IMR-90 (cell line): Measurements from ENCODE around the gene FCRLA. TPM values are rescaled to one million over a fixed set of nuclear protein-coding genes. Genes with fewer than 3 reads are reported as not detected.

Source experiments
- ATAC-seq: fragments of 200-7000 bp; cut with Tn5 transposase; 2 replicates; pipeline ENCODE4 v1.9.1; 2020; ENCODE audit warnings: low read depth, mild to moderate bottlenecking, moderate library complexity
- BruUV-seq: library from RNA; stranded (reverse); fragments of 400-500 nt; replicated peaks from 2 replicates; lab custom pipeline; 2021; lab: Mats Ljungman, UMichigan
- CTCF ChIA-PET: fragments of 300-600 bp; formaldehyde crosslinking; extraction: SDS; loops from one replicate; lab custom pipeline; 2021; ENCODE audit warnings: antibody characterized with exemption; lab: Yijun Ruan, JAX
- POLR2A ChIA-PET: fragments of 300-600 bp; sonication (Branson Sonifier 250); formaldehyde crosslinking; loops from one replicate; lab custom pipeline; 2022; ENCODE audit warnings: antibody characterized with exemption; ENCODE audit not compliant: unreplicated experiment; lab: Charles Lee
- DNase-seq: peaks from one replicate; pipeline ENCODE4 v3.0.0; 2013
- H2AFZ ChIP-seq: replicated peaks from 2 replicates; pipeline ENCODE3; 2013; ENCODE audit warnings: low read length, mild to moderate bottlenecking; ENCODE audit not compliant: poor library complexity
- H2AK5ac ChIP-seq: 2 replicates; pipeline ENCODE4 v1.6.1; 2013; ENCODE audit warnings: low read depth, low read length, inconsistent platforms
- H2AK9ac ChIP-seq: replicated peaks from 2 replicates; pipeline ENCODE3; 2013; ENCODE audit warnings: mild to moderate bottlenecking, low read depth, low read length, moderate library complexity; ENCODE audit not compliant: poor library complexity
- H2BK120ac ChIP-seq: 2 replicates; pipeline ENCODE4 v1.6.1; 2013; ENCODE audit warnings: low read depth, low read length, inconsistent platforms
- H2BK15ac ChIP-seq: 3 replicates; pipeline ENCODE4 v1.6.1; 2013; ENCODE audit warnings: low read depth, low read length, inconsistent platforms
- H2BK20ac ChIP-seq: 2 replicates; pipeline ENCODE4 v1.6.1; 2013; ENCODE audit warnings: low read depth, mild to moderate bottlenecking, inconsistent platforms, low read length, moderate library complexity
- H2BK5ac ChIP-seq: 2 replicates; pipeline ENCODE4 v1.6.1; 2013; ENCODE audit warnings: mild to moderate bottlenecking, low read depth, low read length, inconsistent platforms; ENCODE audit not compliant: poor library complexity, severe bottlenecking
- H3K14ac ChIP-seq: replicated peaks from 2 replicates; pipeline ENCODE4 v1.6.1; 2013; ENCODE audit warnings: low read depth, low read length, inconsistent platforms
- H3K18ac ChIP-seq: 2 replicates; pipeline ENCODE4 v1.6.1; 2013; ENCODE audit warnings: low read depth, low read length, control low read depth
- H3K23ac ChIP-seq: 2 replicates; pipeline ENCODE4 v1.6.1; 2013; ENCODE audit warnings: low read depth, low read length, inconsistent platforms
- H3K27ac ChIP-seq: 2 replicates; pipeline ENCODE4 v1.5.1; 2013; ENCODE audit warnings: mild to moderate bottlenecking, control low read depth, low read length; ENCODE audit not compliant: insufficient read depth
- H3K27me3 ChIP-seq: 2 replicates; pipeline ENCODE4 v1.6.1; 2013; ENCODE audit warnings: low read length; ENCODE audit not compliant: control insufficient read depth, insufficient read depth
- H3K36me3 ChIP-seq: 2 replicates; pipeline ENCODE4 v1.6.1; 2013; ENCODE audit warnings: low read length, mixed read lengths; ENCODE audit not compliant: control insufficient read depth, insufficient read depth
- H3K4ac ChIP-seq: 2 replicates; pipeline ENCODE4 v1.6.1; 2013; ENCODE audit warnings: low read depth, low read length, inconsistent platforms
- H3K4me1 ChIP-seq: 2 replicates; pipeline ENCODE4 v1.6.1; 2013; ENCODE audit warnings: low read length, mixed read lengths; ENCODE audit not compliant: control insufficient read depth, insufficient read depth
- H3K4me2 ChIP-seq: 2 replicates; pipeline ENCODE4 v1.6.1; 2013; ENCODE audit warnings: low read depth, mild to moderate bottlenecking, control low read depth, low read length, moderate library complexity
- H3K4me3 ChIP-seq: 2 replicates; pipeline ENCODE4 v1.5.1; 2013; ENCODE audit warnings: low read depth, mild to moderate bottlenecking, control low read depth, low read length, moderate library complexity; ENCODE audit not compliant: insufficient read depth
- H3K56ac ChIP-seq: 2 replicates; pipeline ENCODE4 v1.6.1; 2013; ENCODE audit warnings: low read length, inconsistent platforms; ENCODE audit not compliant: insufficient read depth; ENCODE audit errors: extremely low read depth
- H3K79me1 ChIP-seq, 2 experiments: 2 replicates each; pipeline ENCODE4 v1.6.1; 2013; ENCODE audit warnings: low read length in 2 of 2, inconsistent platforms in 1 of 2, low read depth in 1 of 2
- H3K9ac ChIP-seq: 2 replicates; pipeline ENCODE4 v1.6.1; 2013; ENCODE audit warnings: low read depth, low read length, control low read depth
- H3K9me1 ChIP-seq: 2 replicates; pipeline ENCODE4 v1.6.1; 2013; ENCODE audit warnings: low read length, inconsistent platforms; ENCODE audit not compliant: insufficient read depth
- H3K9me3 ChIP-seq: 2 replicates; pipeline ENCODE4 v1.6.1; 2013; ENCODE audit warnings: low read length; ENCODE audit not compliant: control insufficient read depth, insufficient read depth
- H4K20me1 ChIP-seq: 2 replicates; pipeline ENCODE4 v1.6.1; 2013; ENCODE audit warnings: low read length, inconsistent platforms; ENCODE audit not compliant: insufficient read depth
- H4K5ac ChIP-seq: 2 replicates; pipeline ENCODE4 v1.6.1; 2013; ENCODE audit warnings: mild to moderate bottlenecking, low read depth, low read length, control low read depth
- H4K8ac ChIP-seq, 2 experiments: 2 replicates each; pipeline ENCODE4 v1.6.1; 2013; ENCODE audit warnings: low read depth in 2 of 2, low read length in 2 of 2, control low read depth in 1 of 2, inconsistent platforms in 1 of 2
- H4K91ac ChIP-seq: 2 replicates; pipeline ENCODE4 v1.6.1; 2013; ENCODE audit warnings: low read depth, low read length, inconsistent platforms; ENCODE audit not compliant: insufficient read depth
- BHLHE40 ChIP-seq: fragments of 150-350 bp; IDR thresholded peaks from 2 replicates; pipeline ENCODE4 v1.6.1; 2016; ENCODE audit warnings: mild to moderate bottlenecking, low read depth, low read length
- CEBPB ChIP-seq: IDR thresholded peaks from 2 replicates; pipeline ENCODE4 v1.6.1; 2012; ENCODE audit warnings: low read depth, low read length, improper control_type of control experiment
- FOS ChIP-seq: fragments of 150-350 bp; IDR thresholded peaks from 2 replicates; pipeline ENCODE4 v1.6.1; 2016; ENCODE audit warnings: low read depth, low read length
- MAZ ChIP-seq: IDR thresholded peaks from 2 replicates; pipeline ENCODE4 v1.6.1; 2012; ENCODE audit warnings: low read depth, mild to moderate bottlenecking, low read length, improper control_type of control experiment, moderate library complexity, borderline replicate concordance
- MXI1 ChIP-seq: IDR thresholded peaks from 2 replicates; pipeline ENCODE4 v1.6.1; 2012; ENCODE audit warnings: low read depth, mild to moderate bottlenecking, low read length, moderate library complexity, borderline replicate concordance
- NFE2L2 ChIP-seq: fragments of 150-350 bp; IDR thresholded peaks from 2 replicates; pipeline ENCODE4 v1.6.1; 2016; ENCODE audit warnings: low read depth, mild to moderate bottlenecking, low read length
- POLR2A ChIP-seq: IDR thresholded peaks from 2 replicates; pipeline ENCODE4 v1.6.1; 2012; ENCODE audit warnings: mild to moderate bottlenecking, low read depth, low read length
- RCOR1 ChIP-seq: IDR thresholded peaks from 2 replicates; pipeline ENCODE4 v1.6.1; 2012; ENCODE audit warnings: mild to moderate bottlenecking, low read length, improper control_type of control experiment; ENCODE audit not compliant: insufficient replicate concordance
- RFX5 ChIP-seq: IDR thresholded peaks from 2 replicates; pipeline ENCODE4 v1.8.0; 2012; ENCODE audit warnings: low read depth, mild to moderate bottlenecking, low read length, moderate library complexity
- SMC3 ChIP-seq: fragments of 150-350 bp; IDR thresholded peaks from 2 replicates; pipeline ENCODE4 v1.6.1; 2016; ENCODE audit warnings: low read depth, mild to moderate bottlenecking, antibody characterized with exemption, low read length, moderate library complexity
- WGBS, 2 experiments: methylation state at CpG; one replicate each; pipeline versions ENCODE4 v1.1.5 to v1.1.7; 2013; ENCODE audit warnings: missing lambda C conversion rate in 2 of 2; ENCODE audit not compliant: insufficient read length in 1 of 2; ENCODE audit errors: extremely low coverage in 2 of 2; 5-methylcytosine and 5-hydroxymethylcytosine counted together
- dilution Hi-C: fragments of 300-500 bp; cut with HindIII; formaldehyde crosslinking; loops from one replicate; pipeline ENCODE4 v1.14.3; 2018; ENCODE audit warnings: low sequenced_read_pairs; ENCODE audit not compliant: unreplicated experiment
- in situ Hi-C: fragments of 300-500 bp; cut with MboI; formaldehyde crosslinking; loops from 3 replicates; pipeline ENCODE4 v1.14.3; 2019; ENCODE audit warnings: low sequenced_read_pairs, inconsistent platforms, mixed read lengths
- intact Hi-C: fragments of 100-400 bp; cut with micrococcal nuclease; formaldehyde crosslinking; loops from 2 replicates; pipeline ENCODE4 v1.10.0; 2022
- polyA plus RNA-seq, 3 experiments: library from polyadenylated mRNA; depleted of rRNA; stranded (reverse); fragments of >200 nt; gene quantifications; 2 replicates each; pipeline ENCODE4 v1.2.3, GENCODE V29; 2012; ENCODE audit warnings: low replicate concordance in 1 of 3
- total RNA-seq: library from RNA; depleted of rRNA; stranded (reverse); fragments of >200 nt; gene quantifications from 2 replicates; pipeline ENCODE4 v1.2.3, GENCODE V29; 2012
- TF ChIP-seq, protein P1 (sequence below): fragments of 150-350 bp; IDR thresholded peaks from 2 replicates; pipeline ENCODE4 v1.6.1; 2016; ENCODE audit warnings: low read depth, mild to moderate bottlenecking, low read length, moderate library complexity, borderline replicate concordance
- TF ChIP-seq, protein P2 (sequence below): conservative IDR thresholded peaks from 2 replicates; pipeline ENCODE4 v1.5.1; 2012; ENCODE audit warnings: mild to moderate bottlenecking, low read depth, low read length, improper control_type of control experiment

The FCRLA gene
- total and polyA plus RNA-seq, 2 of the 4 experiments (the other 2 are of a cell fraction): 0.36 TPM

DNA sequence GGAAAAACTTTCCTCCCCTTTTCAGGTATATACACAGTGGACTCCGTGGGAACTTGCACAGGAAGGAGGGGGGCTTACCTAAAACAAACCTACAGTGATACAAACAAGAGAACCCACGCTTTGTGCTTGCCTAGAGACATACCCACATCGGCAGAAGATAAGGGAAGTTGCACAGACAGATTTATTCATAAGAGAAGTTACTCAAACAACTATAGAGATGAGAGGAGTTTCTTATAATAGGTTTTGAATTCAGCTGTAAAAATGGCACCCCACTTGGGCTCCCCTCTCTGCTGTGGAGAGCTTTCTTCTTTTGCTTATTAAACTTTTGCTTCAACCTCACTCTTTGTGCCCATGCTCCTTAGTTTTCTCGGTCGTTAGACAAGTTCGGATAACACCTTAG is 40.8 kb downstream of the FCRLA start:
- no peaks in the 10 kb centered on the region for H3K27me3 ChIP-seq
- no peak overlapping the region for H3K9ac ChIP-seq
- no peak overlapping the region for H4K5ac ChIP-seq
- H3K9me1 ChIP-seq: no peaks in the 10 kb centered on the region
- TF ChIP-seq, protein P1, sequence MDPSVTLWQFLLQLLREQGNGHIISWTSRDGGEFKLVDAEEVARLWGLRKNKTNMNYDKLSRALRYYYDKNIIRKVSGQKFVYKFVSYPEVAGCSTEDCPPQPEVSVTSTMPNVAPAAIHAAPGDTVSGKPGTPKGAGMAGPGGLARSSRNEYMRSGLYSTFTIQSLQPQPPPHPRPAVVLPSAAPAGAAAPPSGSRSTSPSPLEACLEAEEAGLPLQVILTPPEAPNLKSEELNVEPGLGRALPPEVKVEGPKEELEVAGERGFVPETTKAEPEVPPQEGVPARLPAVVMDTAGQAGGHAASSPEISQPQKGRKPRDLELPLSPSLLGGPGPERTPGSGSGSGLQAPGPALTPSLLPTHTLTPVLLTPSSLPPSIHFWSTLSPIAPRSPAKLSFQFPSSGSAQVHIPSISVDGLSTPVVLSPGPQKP: no peak
- TF ChIP-seq POLR2A: no peak
- TF ChIP-seq RCOR1: no peak
- TF ChIP-seq FOS: no peak
- no peak for TF ChIP-seq SMC3
- TF ChIP-seq BHLHE40: no peak
- no peak for TF ChIP-seq RFX5
- TF ChIP-seq, protein P2, sequence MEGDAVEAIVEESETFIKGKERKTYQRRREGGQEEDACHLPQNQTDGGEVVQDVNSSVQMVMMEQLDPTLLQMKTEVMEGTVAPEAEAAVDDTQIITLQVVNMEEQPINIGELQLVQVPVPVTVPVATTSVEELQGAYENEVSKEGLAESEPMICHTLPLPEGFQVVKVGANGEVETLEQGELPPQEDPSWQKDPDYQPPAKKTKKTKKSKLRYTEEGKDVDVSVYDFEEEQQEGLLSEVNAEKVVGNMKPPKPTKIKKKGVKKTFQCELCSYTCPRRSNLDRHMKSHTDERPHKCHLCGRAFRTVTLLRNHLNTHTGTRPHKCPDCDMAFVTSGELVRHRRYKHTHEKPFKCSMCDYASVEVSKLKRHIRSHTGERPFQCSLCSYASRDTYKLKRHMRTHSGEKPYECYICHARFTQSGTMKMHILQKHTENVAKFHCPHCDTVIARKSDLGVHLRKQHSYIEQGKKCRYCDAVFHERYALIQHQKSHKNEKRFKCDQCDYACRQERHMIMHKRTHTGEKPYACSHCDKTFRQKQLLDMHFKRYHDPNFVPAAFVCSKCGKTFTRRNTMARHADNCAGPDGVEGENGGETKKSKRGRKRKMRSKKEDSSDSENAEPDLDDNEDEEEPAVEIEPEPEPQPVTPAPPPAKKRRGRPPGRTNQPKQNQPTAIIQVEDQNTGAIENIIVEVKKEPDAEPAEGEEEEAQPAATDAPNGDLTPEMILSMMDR: no peak
- TF ChIP-seq MAZ: no peak
- no peak for TF ChIP-seq NFE2L2
- no peak for TF ChIP-seq CEBPB
- TF ChIP-seq MXI1: no peak
- peaks cover 2% of the 10 kb centered on the region for H3K4me1 ChIP-seq
- dilution Hi-C loops: no loop called here
- H4K20me1 ChIP-seq: peaks cover 11% of the 10 kb centered on the region
- DNase-seq: no peak
- no peak overlapping the region for H2BK120ac ChIP-seq
- H2AK5ac ChIP-seq: no peak overlapping the region
- no peak overlapping the region for H4K91ac ChIP-seq
- BruUV-seq: no TSS peak
- in situ Hi-C loops: loop anchor here (10.0 to 25.0 kb wide), 3 partner anchors 110 to 533 kb away; partner anchors contain the start of genes FCER1G and FCGR3B
- H2BK5ac ChIP-seq: no peak overlapping the region
- no peak overlapping the region for H3K4me2 ChIP-seq
- no peak overlapping the region for H3K18ac ChIP-seq
- ChIA-PET POLR2A (no interaction called here), CTCF (no interaction called here)
- no peak overlapping the region for H2BK15ac ChIP-seq
- intact Hi-C loops: no loop called here
- no peak overlapping the region for H4K8ac ChIP-seq
- H3K27ac ChIP-seq: no peak overlapping the region
- no peak for ATAC-seq
- H3K14ac ChIP-seq: no peak overlapping the region
- no peak overlapping the region for H2AFZ ChIP-seq
- peaks cover 5% of the 10 kb centered on the region for H3K36me3 ChIP-seq
- no peak overlapping the region for H2BK20ac ChIP-seq
- H3K9me3 ChIP-seq: no peaks in the 10 kb centered on the region
- H2AK9ac ChIP-seq: no peak overlapping the region
- no peak overlapping the region for H3K4ac ChIP-seq
- H3K79me1 ChIP-seq: peaks cover 11 to 15% of the 10 kb centered on the region in 2 experiments
- H3K56ac ChIP-seq: no peak overlapping the region
- H3K4me3 ChIP-seq: no peak overlapping the region
- no CpG with 5 or more reads among the region's 6 CpGs for WGBS, 2 experiments
- H3K23ac ChIP-seq: no peak overlapping the region
